Endothelial cell (in vitro differentiated cells): ENCODE measurements around the gene CARD16. TPM values are rescaled to one million over a fixed set of nuclear protein-coding genes. Genes with fewer than 3 reads are reported as not detected.

Experiments used
- DNase-seq: peaks from one replicate; pipeline ENCODE4 v3.0.0; 2021; ENCODE audit warnings: low spot score
- H3K27ac Mint-ChIP-seq: one replicate; pipeline ENCODE4 v1.8.0; 2021; ENCODE audit warnings: mixed read lengths, inconsistent platforms; ENCODE audit not compliant: unreplicated experiment
- H3K27me3 Mint-ChIP-seq: one replicate; pipeline ENCODE4 v1.8.0; 2021; ENCODE audit warnings: mild to moderate bottlenecking, moderate library complexity, mixed read lengths, inconsistent platforms; ENCODE audit not compliant: unreplicated experiment
- H3K36me3 Mint-ChIP-seq: one replicate; pipeline ENCODE4 v1.8.0; 2021; ENCODE audit warnings: mild to moderate bottlenecking, low read depth, mixed read lengths, inconsistent platforms; ENCODE audit not compliant: unreplicated experiment
- H3K4me1 Mint-ChIP-seq: one replicate; pipeline ENCODE4 v1.8.0; 2021; ENCODE audit warnings: mild to moderate bottlenecking, mixed read lengths, inconsistent platforms; ENCODE audit not compliant: unreplicated experiment
- H3K4me3 Mint-ChIP-seq: one replicate; pipeline ENCODE4 v1.8.0; 2021; ENCODE audit warnings: mild to moderate bottlenecking, mixed read lengths, inconsistent platforms; ENCODE audit not compliant: unreplicated experiment
- H3K9me3 Mint-ChIP-seq: one replicate; pipeline ENCODE4 v1.8.0; 2021; ENCODE audit warnings: mixed read lengths, inconsistent platforms; ENCODE audit not compliant: unreplicated experiment
- total RNA-seq: library from RNA; stranded (reverse); fragmentation: NEBNext Ultra II Directional; extraction: Animal tissue kit (Norgen Biotek cat#: 25700); gene quantifications from one replicate; pipeline ENCODE4 v1.2.1, GENCODE V29; 2021; ENCODE audit not compliant: unreplicated experiment
- TF ChIP-seq, protein P1 (sequence below): fragments of 200-600 bp; sonication (generic); IDR thresholded peaks from one replicate; pipeline ENCODE4 v1.5.0; 2021; ENCODE audit warnings: antibody characterized with exemption; ENCODE audit not compliant: unreplicated experiment

The CARD16 gene
- total RNA-seq, 1 donor from 2014 or later = not detected

GRCh38 chr11:104999721-105000120 lies 45.4 kb downstream of the CARD16 start:
- Mint-ChIP-seq H3K27me3 (no peaks in the 10 kb centered on the region), H3K36me3 (no peaks in the 10 kb centered on the region), H3K4me3 (no peak overlapping the region), H3K4me1 (no peaks in the 10 kb centered on the region), H3K9me3 (no peaks in the 10 kb centered on the region), H3K27ac (no peak overlapping the region)
- no peak for DNase-seq
- TF ChIP-seq, protein P1, sequence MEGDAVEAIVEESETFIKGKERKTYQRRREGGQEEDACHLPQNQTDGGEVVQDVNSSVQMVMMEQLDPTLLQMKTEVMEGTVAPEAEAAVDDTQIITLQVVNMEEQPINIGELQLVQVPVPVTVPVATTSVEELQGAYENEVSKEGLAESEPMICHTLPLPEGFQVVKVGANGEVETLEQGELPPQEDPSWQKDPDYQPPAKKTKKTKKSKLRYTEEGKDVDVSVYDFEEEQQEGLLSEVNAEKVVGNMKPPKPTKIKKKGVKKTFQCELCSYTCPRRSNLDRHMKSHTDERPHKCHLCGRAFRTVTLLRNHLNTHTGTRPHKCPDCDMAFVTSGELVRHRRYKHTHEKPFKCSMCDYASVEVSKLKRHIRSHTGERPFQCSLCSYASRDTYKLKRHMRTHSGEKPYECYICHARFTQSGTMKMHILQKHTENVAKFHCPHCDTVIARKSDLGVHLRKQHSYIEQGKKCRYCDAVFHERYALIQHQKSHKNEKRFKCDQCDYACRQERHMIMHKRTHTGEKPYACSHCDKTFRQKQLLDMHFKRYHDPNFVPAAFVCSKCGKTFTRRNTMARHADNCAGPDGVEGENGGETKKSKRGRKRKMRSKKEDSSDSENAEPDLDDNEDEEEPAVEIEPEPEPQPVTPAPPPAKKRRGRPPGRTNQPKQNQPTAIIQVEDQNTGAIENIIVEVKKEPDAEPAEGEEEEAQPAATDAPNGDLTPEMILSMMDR = no peak

DNA sequence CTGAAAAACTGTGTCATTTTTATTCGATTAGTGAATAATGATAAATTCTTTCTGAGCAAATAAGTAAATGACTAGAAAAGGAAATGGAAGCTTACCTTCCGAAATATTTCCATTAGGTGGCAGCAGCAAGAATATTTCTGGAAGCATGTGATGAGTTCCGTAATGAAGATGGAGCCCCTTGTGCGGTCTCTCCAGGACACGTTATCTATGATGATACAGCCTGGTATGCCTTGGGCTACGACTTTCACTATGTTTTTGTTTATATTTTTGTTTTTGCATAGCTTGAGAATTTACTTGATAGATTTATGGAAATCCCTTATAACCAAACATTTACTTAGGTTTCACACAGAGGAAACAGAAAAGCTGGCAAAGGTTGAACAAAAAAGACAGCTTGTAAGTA lies 47.8 kb downstream of the CARD16 start:
- no peak overlapping the region for H3K4me3 Mint-ChIP-seq

DNA sequence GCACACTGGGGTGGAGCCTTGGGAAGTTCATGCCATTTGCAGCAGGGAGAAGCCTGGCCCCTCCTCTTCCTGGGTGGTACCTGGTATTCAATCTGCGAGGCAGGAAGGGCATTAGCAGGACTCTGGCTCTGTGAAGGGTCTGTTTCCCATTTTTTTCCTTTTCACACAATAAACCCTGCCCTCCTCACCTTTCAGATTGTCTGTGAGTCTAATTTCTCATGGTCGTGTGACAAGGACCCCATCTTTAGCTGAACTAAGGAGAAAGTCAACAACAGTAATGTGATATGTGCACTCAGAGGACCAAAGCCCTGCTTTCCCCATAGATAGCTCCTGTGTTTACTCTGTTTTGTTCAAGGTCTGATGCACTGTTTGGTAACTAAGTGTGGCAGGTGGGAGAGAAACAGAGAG lies 50.1 kb downstream of the CARD16 start:
- Mint-ChIP-seq H3K9me3 (no peaks in the 10 kb centered on the region), H3K27ac (no peak overlapping the region), H3K36me3 (no peaks in the 10 kb centered on the region), H3K4me1 (no peaks in the 10 kb centered on the region), H3K4me3 (no peak overlapping the region), H3K27me3 (no peaks in the 10 kb centered on the region)
- DNase-seq = no peak
- TF ChIP-seq, protein P1 = no peak

More for the DNA sequence above, 47.8 kb downstream of the CARD16 start:
- H3K27me3 Mint-ChIP-seq = no peaks in the 10 kb centered on the region
- TF ChIP-seq, protein P1 = no peak
- DNase-seq = no peak
- no peak overlapping the region for H3K27ac Mint-ChIP-seq
- H3K36me3 Mint-ChIP-seq = no peaks in the 10 kb centered on the region
- H3K9me3 Mint-ChIP-seq = no peaks in the 10 kb centered on the region
- H3K4me1 Mint-ChIP-seq = no peaks in the 10 kb centered on the region

- H3K4me3 Mint-ChIP-seq = no peak overlapping the region
- no peaks in the 10 kb centered on the region for H3K36me3 Mint-ChIP-seq
- no peak overlapping the region for H3K27ac Mint-ChIP-seq
- no peaks in the 10 kb centered on the region for H3K4me1 Mint-ChIP-seq
- H3K9me3 Mint-ChIP-seq = no peaks in the 10 kb centered on the region
- TF ChIP-seq, protein P1 = no peak
- DNase-seq = no peak
- no peaks in the 10 kb centered on the region for H3K27me3 Mint-ChIP-seq
Observed at GRCh38 chr11:104992781-104993180, 52.4 kb downstream of the CARD16 start.

- Mint-ChIP-seq H3K4me1 (no peaks in the 10 kb centered on the region), H3K27ac (no peak overlapping the region), H3K9me3 (no peaks in the 10 kb centered on the region), H3K36me3 (no peaks in the 10 kb centered on the region), H3K4me3 (no peak overlapping the region), H3K27me3 (no peaks in the 10 kb centered on the region)
- TF ChIP-seq, protein P1 = no peak
- no peak for DNase-seq
Observed at GRCh38 chr11:104991994-104992393, 53.1 kb downstream of the CARD16 start.

Other genes starting within 250 kb of the CARD16 start
- 0.95 TPM for gene CASP12, start 146.9 kb downstream of the CARD16 start, total RNA-seq
- not detected for gene CASP4, start 76.8 kb downstream of the CARD16 start, total RNA-seq
- not detected for gene CASP5, start 22.2 kb downstream of the CARD16 start, total RNA-seq
- gene CASP1, start 10.2 kb downstream of the CARD16 start, total RNA-seq = not detected
- not detected for gene CARD18, start 94.4 kb upstream of the CARD16 start, total RNA-seq